HFF-Myc (cell line): Measurements from ENCODE around the gene ZNF274.
A peak's percentile ranks its signal among the peaks of the same experiment; 100 is the strongest.
"Not testable (repeated sequence)": the region's sequence is repeated elsewhere in the genome, so short reads cannot be mapped to it uniquely, and the experiment has no call there.

Experiments
- DNase-seq: peaks from one replicate; pipeline ENCODE4 v3.0.0-alpha.2; 2011; ENCODE audit warnings: low read depth; ENCODE audit errors: extremely low read depth
- H3K4me3 ChIP-seq: replicated peaks from 2 replicates; pipeline ENCODE4 v1.5.1; 2011; ENCODE audit warnings: low read depth, mild to moderate bottlenecking, control low read depth, low read length
- CTCF ChIP-seq: IDR thresholded peaks from 2 replicates; pipeline ENCODE4 v1.5.1; 2012; ENCODE audit warnings: mild to moderate bottlenecking, low read depth, low read length, control low read depth; ENCODE audit errors: missing control alignments

Gene ZNF274

GRCh38 chr19:58182989-58183816 lies at the start of gene ZNF274:
Gene ZNF274, plus strand, starts transcription at chr19:58183061. Its CDS starts 905 bp downstream, at chr19:58183966.
- DNase-seq, result peak; percentile 81
- TF ChIP-seq CTCF, result no peak

GRCh38 chr19:58134244-58134643 lies 48.6 kb upstream of the ZNF274 start:
- H3K4me3 ChIP-seq, result no peak overlapping the region
- no peak for DNase-seq
- TF ChIP-seq CTCF, result no peak

More at GRCh38 chr19:58182989-58183816, at the start of gene ZNF274:
- peak within 1 kb of the TSS; percentile 80 for H3K4me3 ChIP-seq

- no peak overlapping the region for H3K4me3 ChIP-seq
- no peak for TF ChIP-seq CTCF
- DNase-seq, result no peak
Observed at GRCh38 chr19:58145849-58146248, 37.0 kb upstream of the ZNF274 start.

- DNase-seq, H3K4me3 ChIP-seq: not testable (repeated sequence)
Observed at GRCh38 chr19:58147475-58147874, 35.4 kb upstream of the ZNF274 start.

GRCh38 chr19:58150328-58150921 lies 32.4 kb upstream of the ZNF274 start, which contains the start of gene ZNF329:
Gene ZNF329, minus strand, starts transcription at chr19:58150789. Its CDS starts 21,286 bp downstream, at chr19:58129503.
- peak within 1 kb of the TSS; percentile 86 for H3K4me3 ChIP-seq
- peak; percentile 40 for DNase-seq
- no peak for TF ChIP-seq CTCF

- no peak for TF ChIP-seq CTCF
- H3K4me3 ChIP-seq, result no peak overlapping the region
Observed at GRCh38 chr19:58153386-58153785, 29.5 kb upstream of the ZNF274 start.

GRCh38 chr19:58154287-58154678 lies 28.6 kb upstream of the ZNF274 start:
- no peak for DNase-seq

More at GRCh38 chr19:58153386-58153785, 29.5 kb upstream of the ZNF274 start:
- DNase-seq, result no peak

More at GRCh38 chr19:58154287-58154678, 28.6 kb upstream of the ZNF274 start:
- no peak for TF ChIP-seq CTCF
- peak overlapping the region; percentile 67 for H3K4me3 ChIP-seq
